ENCODE data around the gene HSD17B12.

Gene HSD17B12

DNA sequence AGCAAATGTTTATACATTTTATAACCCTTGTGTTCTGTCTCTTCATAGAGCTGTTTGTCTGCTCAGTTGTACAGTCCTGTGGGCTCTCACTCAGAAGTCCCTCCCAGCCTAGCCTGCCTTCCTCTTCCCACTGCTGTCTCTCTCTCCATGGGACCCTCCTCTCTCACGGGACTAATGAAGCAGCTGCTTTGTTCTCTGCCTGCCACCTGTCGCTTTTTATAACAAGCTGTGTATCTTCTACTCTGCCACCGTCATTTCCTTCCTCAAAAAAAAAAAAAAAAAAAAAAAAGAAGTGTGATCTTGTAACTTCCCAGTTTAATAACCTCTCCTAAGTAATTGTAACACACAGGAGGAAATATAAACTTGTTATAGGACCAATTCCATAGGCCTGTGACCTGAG is 107.9 kb downstream of the HSD17B12 start:
- Histone ChIP-seq H2AFZ (ENCODE audit: low read depth, low read length) (no peak overlapping the region), H3K36me3 (ENCODE audit: insufficient read depth, low read length) (peaks cover 24% of the 10 kb centered on the region; the same call in 1 of the 2 replicates), H4K20me1 (ENCODE audit: insufficient read depth, low read length) (peaks cover 3% of the 10 kb centered on the region; the same call in 1 of the 2 replicates), H3K4me2 (ENCODE audit: insufficient read depth, low read length) (no peak overlapping the region), H3K9ac (ENCODE audit: low read depth, low read length) (no peak overlapping the region), H3K27ac (ENCODE audit: low read length) (no peak overlapping the region), H3K4me1 (ENCODE audit: insufficient read depth, low read length) (no peaks in the 10 kb centered on the region), H3K27me3 (ENCODE audit: insufficient read depth, low read length, poor library complexity) (no peaks in the 10 kb centered on the region), H3K9me3 (ENCODE audit: insufficient read depth, low read length, severe bottlenecking) (peaks cover 10% of the 10 kb centered on the region), H3K4me3 (ENCODE audit: low read depth in 1 of 2, low read length in 2 of 2) (no peak overlapping the region), H3K79me2 (ENCODE audit: insufficient read depth, low read length) (peaks cover 21% of the 10 kb centered on the region)
- ATAC-seq (ENCODE audit: insufficient read depth, low read depth), result peak; percentile 88
- TF ChIP-seq CTCF (IDR thresholded peaks at IDR 0.05; ENCODE audit: borderline replicate concordance, extremely low read depth, low read length, poor library complexity, severe bottlenecking) (no peak), EZH2 (IDR thresholded peaks at IDR 0.05; ENCODE audit: borderline replicate concordance, low read depth, low read length, severe bottlenecking) (no peak)
- DNase-seq, result peak; percentile 51

DNA sequence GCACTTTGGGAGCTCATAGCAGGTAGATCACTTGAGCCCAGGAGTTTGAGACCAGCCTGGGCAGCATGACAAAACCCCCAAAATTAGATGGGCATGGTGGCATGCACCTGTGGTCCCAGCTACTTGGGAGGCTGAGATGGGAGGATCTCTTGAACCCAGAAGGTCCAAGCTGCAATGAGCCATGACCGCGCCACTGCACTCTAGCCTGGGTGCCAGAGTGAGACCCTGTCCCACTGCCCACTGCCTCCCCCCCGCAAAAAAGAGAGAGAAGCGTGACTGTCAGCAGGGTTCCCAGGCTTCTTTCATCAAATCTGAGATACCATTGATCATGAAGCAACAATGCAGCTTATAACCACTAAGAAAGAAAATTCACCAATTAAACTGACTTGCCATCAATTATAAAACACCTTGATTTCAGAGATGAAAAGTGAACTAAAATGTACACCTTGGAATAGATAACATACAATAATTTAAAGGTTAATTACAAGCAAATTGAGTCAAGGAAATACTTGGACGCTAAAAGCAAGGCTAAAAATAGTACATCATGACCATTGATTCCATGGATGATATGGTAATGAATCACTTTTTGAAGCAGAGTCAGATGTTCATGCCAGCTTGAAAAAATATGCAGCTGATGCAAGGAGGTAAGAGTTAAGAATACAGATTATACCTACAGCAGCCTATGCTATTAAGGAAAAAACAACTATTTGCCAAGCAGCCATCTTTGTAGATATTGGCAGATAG is 109.3 kb downstream of the HSD17B12 start:
- ATAC-seq (ENCODE audit: insufficient read depth, low read depth) (no peak), DNase-seq (no peak)
- no peak overlapping the region for H2AFZ ChIP-seq (ENCODE audit: low read depth, low read length)
- no peak for TF ChIP-seq EZH2 (IDR thresholded peaks at IDR 0.05; ENCODE audit: borderline replicate concordance, low read depth, low read length, severe bottlenecking)
- TF ChIP-seq CTCF (IDR thresholded peaks at IDR 0.05; ENCODE audit: borderline replicate concordance, extremely low read depth, low read length, poor library complexity, severe bottlenecking), result no peak
- H3K27ac ChIP-seq (ENCODE audit: low read length), result no peak overlapping the region
- H3K4me1 ChIP-seq (ENCODE audit: insufficient read depth, low read length), result no peaks in the 10 kb centered on the region
- no peaks in the 10 kb centered on the region for H3K27me3 ChIP-seq (ENCODE audit: insufficient read depth, low read length, poor library complexity)
- H3K4me2 ChIP-seq (ENCODE audit: insufficient read depth, low read length), result no peak overlapping the region
- H3K9me3 ChIP-seq (ENCODE audit: insufficient read depth, low read length, severe bottlenecking), result no peaks in the 10 kb centered on the region
- peaks cover 3% of the 10 kb centered on the region; the same call in 1 of the 2 replicates for H4K20me1 ChIP-seq (ENCODE audit: insufficient read depth, low read length)
- H3K79me2 ChIP-seq (ENCODE audit: insufficient read depth, low read length), result peaks cover 21% of the 10 kb centered on the region
- peaks cover 21% of the 10 kb centered on the region; the same call in 1 of the 2 replicates for H3K36me3 ChIP-seq (ENCODE audit: insufficient read depth, low read length)
- no peak overlapping the region for H3K9ac ChIP-seq (ENCODE audit: low read depth, low read length)
- H3K4me3 ChIP-seq (ENCODE audit: low read depth in 1 of 2, low read length in 2 of 2), result no peak overlapping the region

- H3K4me3 ChIP-seq (ENCODE audit: low read depth in 1 of 2, low read length in 2 of 2), result no peak overlapping the region
- H3K9ac ChIP-seq (ENCODE audit: low read depth, low read length), result no peak overlapping the region
- DNase-seq (no peak), ATAC-seq (ENCODE audit: insufficient read depth, low read depth) (no peak)
- H3K27ac ChIP-seq (ENCODE audit: low read length), result no peak overlapping the region
- no peaks in the 10 kb centered on the region for H3K4me1 ChIP-seq (ENCODE audit: insufficient read depth, low read length)
- H2AFZ ChIP-seq (ENCODE audit: low read depth, low read length), result no peak overlapping the region
- no peak overlapping the region for H3K4me2 ChIP-seq (ENCODE audit: insufficient read depth, low read length)
- H3K79me2 ChIP-seq (ENCODE audit: insufficient read depth, low read length), result peaks cover 21% of the 10 kb centered on the region
- H4K20me1 ChIP-seq (ENCODE audit: insufficient read depth, low read length), result peaks cover 3% of the 10 kb centered on the region; the same call in 1 of the 2 replicates
- H3K36me3 ChIP-seq (ENCODE audit: insufficient read depth, low read length), result peaks cover 22% of the 10 kb centered on the region; the same call in 1 of the 2 replicates
- no peaks in the 10 kb centered on the region for H3K27me3 ChIP-seq (ENCODE audit: insufficient read depth, low read length, poor library complexity)
- no peaks in the 10 kb centered on the region for H3K9me3 ChIP-seq (ENCODE audit: insufficient read depth, low read length, severe bottlenecking)
- TF ChIP-seq CTCF (IDR thresholded peaks at IDR 0.05; ENCODE audit: borderline replicate concordance, extremely low read depth, low read length, poor library complexity, severe bottlenecking) (no peak), EZH2 (IDR thresholded peaks at IDR 0.05; ENCODE audit: borderline replicate concordance, low read depth, low read length, severe bottlenecking) (no peak)
These were observed 109.9 kb downstream of the HSD17B12 start for GRCh38 chr11:43790444-43790794.

All from DND-41 (cell line).